HCEC 1CT (cell line): ENCODE measurements around the gene FAM168A.
A peak's percentile ranks its signal among the peaks of the same experiment; 100 is the strongest.

ENCODE experiments used
- DNase-seq: peaks from one replicate; pipeline ENCODE4 v3.0.0-alpha.2; 2017

Gene FAM168A

GRCh38 chr11:73361953-73362776 lies 235.7 kb downstream of the FAM168A start:
- no peak for DNase-seq

GRCh38 chr11:73360743-73361369 lies 237.1 kb downstream of the FAM168A start:
- DNase-seq, result no peak

GRCh38 chr11:73359930-73360742 lies 237.8 kb downstream of the FAM168A start:
- DNase-seq, result peak; percentile 18

- no peak for DNase-seq
Observed at GRCh38 chr11:73359341-73359740, 238.6 kb downstream of the FAM168A start.

GRCh38 chr11:73358071-73358470 lies 239.8 kb downstream of the FAM168A start:
- DNase-seq, result no peak

DNA sequence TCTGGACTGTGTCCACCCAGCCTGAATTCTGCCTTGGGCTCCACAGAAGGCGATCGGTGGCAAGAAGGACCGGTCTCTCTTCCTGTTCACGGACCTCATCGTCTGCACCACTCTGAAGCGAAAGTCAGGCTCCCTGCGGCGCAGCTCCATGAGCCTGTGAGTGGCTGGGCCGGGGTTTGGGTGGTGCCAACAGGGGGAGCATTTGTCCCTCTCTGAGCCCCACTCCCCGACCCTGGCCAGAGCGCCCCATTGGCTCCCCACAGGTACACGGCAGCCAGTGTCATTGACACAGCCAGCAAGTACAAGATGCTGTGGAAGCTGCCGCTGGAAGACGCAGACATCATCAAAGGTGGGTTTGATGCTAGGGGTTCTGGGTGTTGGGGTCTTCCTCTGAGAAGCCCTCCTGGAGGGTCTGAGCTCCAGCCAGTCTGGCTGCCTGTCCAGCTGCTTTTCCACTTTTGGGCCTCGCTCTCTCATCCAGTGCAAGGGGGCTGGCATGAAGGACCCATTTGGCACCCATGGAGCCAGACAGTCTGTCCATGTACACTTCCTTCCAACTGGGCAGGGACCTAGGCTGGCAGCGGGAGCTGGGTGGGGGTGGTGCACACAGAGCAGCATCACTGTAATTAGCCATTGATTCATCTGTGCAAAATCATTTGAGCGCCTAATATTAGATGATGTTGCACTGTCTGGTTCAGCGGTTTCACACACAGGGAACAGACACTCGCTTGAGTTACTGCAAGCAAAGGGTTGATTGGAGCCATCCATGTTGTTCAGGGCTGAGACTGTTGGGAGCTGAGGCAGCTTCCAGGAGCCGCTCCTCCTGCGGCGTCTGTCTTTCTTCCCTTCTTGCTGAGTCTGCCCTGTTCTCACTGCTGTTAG lies 240.7 kb downstream of the FAM168A start:
- no peak for DNase-seq

- no peak for DNase-seq
Observed at GRCh38 chr11:73355109-73355508, 242.8 kb downstream of the FAM168A start.

- no peak for DNase-seq
Observed at GRCh38 chr11:73353422-73353821, 244.5 kb downstream of the FAM168A start.

DNA sequence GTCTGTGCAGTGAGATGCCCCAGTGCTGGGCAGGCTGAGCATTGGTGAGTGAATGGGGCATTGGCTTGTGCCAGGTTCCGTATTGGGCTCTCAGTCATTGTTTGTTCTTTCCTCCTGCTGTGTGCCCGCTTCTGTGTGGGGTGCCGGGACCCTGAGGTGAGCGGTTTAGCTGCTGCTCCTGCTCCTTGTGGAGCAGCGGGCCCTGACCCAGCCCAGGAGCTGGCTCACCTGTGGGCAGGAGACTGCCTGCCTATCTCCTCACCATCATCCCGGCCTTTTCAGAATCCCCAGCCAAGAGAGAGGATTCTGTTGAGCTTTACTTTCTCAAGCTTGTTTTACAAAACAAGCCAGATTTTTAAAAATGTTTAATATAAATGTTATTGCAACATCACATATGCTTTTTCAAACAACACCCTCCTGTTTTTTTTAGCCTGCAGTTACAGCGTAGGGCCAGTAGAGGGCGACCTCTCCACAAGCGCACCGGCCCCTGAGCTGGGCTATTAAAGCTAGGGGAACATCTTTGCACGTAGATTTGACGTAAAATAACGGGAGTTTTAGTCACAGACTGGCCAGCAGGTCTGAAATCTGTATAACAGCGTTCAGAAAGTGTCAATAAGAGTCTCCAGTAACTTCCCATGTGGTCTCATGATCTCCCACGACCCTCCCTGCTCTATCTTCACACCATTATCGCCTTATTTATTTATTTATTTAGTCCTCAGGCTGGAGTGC lies 246.8 kb downstream of the FAM168A start:
- DNase-seq, result peak; percentile 68
